ENCODE data around the gene KCNQ1OT1. TPM values are rescaled to one million over a fixed set of nuclear protein-coding genes. Genes with fewer than 3 reads are reported as not detected.
A peak's percentile ranks its signal among the peaks of the same experiment; 100 is the strongest.

KCNQ1OT1 gene
- total RNA-seq, 1 donor from 2014 or later = 3.4 TPM

DNA sequence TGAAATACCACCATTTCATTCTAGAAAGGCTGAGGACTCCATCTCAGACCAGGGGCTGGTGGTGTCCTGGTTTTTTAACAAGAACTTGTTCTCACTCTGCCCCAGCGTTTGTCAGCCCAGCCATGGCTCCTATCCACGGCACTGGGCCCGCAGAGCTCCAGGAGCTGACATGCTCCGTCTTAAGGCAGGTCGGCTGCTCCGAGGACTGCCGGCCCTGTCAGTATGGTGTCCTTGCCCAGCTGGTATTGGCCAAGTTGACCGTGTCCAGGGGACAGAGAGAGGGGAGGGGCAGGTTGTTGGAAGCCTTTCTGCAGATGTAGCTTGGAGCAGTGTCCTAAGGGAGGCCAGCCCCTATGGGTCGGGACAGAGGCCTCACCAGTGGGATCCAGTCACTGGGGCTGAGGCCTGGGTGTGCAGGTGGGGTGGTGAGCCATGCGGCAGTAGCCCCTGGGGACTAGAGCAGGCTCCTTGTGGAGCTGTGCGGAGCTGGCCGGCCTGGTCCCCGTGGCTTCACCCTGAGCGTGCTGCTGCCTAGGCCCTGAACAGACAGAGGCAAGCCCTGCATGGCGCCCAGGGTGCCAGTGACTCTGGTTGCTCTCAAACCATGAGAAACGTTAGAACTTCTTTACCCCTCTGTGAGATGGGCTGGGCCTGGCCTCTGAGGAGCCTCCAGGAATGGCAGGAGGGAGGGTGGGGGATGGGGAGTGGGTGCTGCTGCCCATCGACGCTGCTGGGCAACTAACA is 39.9 kb upstream of the KCNQ1OT1 start:
- TF ChIP-seq, protein P1, sequence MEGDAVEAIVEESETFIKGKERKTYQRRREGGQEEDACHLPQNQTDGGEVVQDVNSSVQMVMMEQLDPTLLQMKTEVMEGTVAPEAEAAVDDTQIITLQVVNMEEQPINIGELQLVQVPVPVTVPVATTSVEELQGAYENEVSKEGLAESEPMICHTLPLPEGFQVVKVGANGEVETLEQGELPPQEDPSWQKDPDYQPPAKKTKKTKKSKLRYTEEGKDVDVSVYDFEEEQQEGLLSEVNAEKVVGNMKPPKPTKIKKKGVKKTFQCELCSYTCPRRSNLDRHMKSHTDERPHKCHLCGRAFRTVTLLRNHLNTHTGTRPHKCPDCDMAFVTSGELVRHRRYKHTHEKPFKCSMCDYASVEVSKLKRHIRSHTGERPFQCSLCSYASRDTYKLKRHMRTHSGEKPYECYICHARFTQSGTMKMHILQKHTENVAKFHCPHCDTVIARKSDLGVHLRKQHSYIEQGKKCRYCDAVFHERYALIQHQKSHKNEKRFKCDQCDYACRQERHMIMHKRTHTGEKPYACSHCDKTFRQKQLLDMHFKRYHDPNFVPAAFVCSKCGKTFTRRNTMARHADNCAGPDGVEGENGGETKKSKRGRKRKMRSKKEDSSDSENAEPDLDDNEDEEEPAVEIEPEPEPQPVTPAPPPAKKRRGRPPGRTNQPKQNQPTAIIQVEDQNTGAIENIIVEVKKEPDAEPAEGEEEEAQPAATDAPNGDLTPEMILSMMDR (IDR thresholded peaks at IDR 0.05) = no peak
- no peak for TF ChIP-seq POLR2AphosphoS5 (IDR thresholded peaks at IDR 0.05; ENCODE audit: insufficient read depth in 1 of 2, low read depth in 1 of 2)
- TF ChIP-seq POLR2A (IDR thresholded peaks at IDR 0.05) = no peak
- intact Hi-C loops (cut with DNase I) = no loop called here
- DNase-seq (ENCODE audit: extremely low spot score in 2 of 2) = no peak
- H3K4me3 ChIP-seq = no peak overlapping the region
- no peaks in the 10 kb centered on the region for H3K36me3 ChIP-seq
- H3K27ac ChIP-seq = no peak overlapping the region
- no peaks in the 10 kb centered on the region for H3K9me3 ChIP-seq
- H3K4me1 ChIP-seq = peaks cover 34% of the 10 kb centered on the region
- H3K27me3 ChIP-seq = no peaks in the 10 kb centered on the region

DNA sequence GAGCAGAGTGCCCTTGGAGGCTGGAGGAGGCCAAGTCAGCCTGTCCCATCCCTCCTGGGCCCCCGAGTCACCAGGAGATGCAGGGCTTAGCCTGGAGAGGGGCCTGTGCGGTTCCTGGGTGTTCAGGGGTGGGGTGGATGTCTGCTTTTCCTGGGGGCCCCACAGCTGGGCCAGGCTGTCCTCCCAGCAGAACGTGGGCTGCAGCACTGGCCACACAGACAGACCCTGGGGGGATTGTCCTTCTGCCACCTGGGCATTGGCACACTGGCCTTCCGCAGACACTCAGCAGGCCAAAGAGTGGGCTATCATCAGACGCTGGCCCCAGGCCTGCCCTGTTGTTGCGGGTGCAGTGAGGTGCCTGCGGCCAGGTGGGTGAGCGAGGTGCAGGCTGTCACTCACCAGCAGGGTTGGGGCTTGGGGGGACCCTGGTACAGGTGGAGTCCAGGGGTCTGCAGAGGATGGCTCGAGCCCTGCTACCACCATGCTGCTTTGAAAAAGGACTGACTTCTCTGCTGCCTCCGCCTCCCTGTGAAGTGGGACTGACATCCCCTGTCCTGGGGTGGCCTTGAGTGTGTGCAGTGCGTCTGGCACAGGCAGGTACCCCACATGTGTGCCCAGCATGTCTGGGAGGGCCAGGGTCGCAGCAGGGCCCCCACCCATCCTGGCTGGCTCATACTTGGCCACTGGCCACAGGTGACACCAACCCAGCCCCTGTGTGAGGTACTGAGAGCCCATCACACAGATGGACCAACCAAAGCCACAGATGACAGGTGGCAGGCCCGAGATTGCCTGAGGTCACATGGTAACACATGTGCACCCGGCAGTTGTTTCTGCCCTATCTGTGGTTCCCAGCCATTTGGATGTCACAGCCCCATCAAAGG is 39.0 kb upstream of the KCNQ1OT1 start:
- Histone ChIP-seq H3K27ac (peak overlapping the region; percentile 11), H3K4me3 (no peak overlapping the region), H3K4me1 (peaks cover 34% of the 10 kb centered on the region), H3K36me3 (no peaks in the 10 kb centered on the region), H3K27me3 (no peaks in the 10 kb centered on the region), H3K9me3 (no peaks in the 10 kb centered on the region)
- TF ChIP-seq, protein P1 (IDR thresholded peaks at IDR 0.05) = no peak
- TF ChIP-seq POLR2AphosphoS5 (IDR thresholded peaks at IDR 0.05; ENCODE audit: insufficient read depth in 1 of 2, low read depth in 1 of 2) (no peak), POLR2A (IDR thresholded peaks at IDR 0.05) (no peak)
- no peak for DNase-seq (ENCODE audit: extremely low spot score in 2 of 2)
- intact Hi-C loops (cut with DNase I) = no loop called here

DNA sequence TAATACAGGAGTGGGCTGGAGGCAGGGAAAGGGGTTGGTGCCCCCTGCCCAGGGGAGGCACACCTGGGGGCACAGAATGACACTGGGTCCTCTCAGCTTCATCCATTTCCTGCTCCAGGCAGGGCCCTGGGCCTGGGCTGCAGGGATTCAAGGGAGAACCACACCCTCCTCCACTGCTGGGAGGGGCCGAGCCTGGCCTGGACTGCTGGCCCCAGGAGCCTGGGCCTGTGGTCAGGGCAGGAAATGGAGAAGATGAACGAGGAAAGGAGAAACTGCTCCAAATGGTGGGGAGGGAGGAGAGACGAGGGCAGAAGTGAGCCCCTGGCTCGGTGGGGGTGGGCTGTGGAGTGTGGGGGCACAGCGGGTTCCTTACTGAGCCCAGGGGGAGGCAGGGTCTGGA is 38.1 kb upstream of the KCNQ1OT1 start:
- Histone ChIP-seq H3K4me3 (no peak overlapping the region), H3K27ac (peak overlapping the region; percentile 11), H3K4me1 (peaks cover 34% of the 10 kb centered on the region), H3K27me3 (no peaks in the 10 kb centered on the region), H3K9me3 (no peaks in the 10 kb centered on the region), H3K36me3 (no peaks in the 10 kb centered on the region)
- intact Hi-C loops (cut with DNase I) = no loop called here
- no peak for DNase-seq (ENCODE audit: extremely low spot score in 2 of 2)
- TF ChIP-seq POLR2AphosphoS5 (IDR thresholded peaks at IDR 0.05; ENCODE audit: insufficient read depth in 1 of 2, low read depth in 1 of 2) = peak in 1 of 2 donors; percentile 18
- TF ChIP-seq POLR2A (IDR thresholded peaks at IDR 0.05) = no peak

DNA sequence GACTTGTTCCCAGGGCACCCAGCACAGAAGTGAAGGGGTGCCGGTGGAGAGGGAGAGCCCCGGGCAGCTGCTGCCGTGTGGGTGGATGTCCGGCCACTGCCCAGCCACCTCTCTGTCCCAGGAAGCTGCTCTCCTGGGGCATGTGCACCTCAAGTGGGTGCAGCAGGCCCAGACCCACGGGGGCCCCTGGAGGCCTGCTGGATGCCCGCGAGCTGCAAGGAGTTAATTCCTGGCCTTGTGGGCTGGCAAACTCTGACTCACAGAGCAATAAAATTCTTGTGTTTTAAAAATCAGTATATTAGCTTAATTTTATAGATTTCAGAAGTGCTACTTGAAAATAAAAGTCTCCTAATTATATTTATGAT is 37.4 kb upstream of the KCNQ1OT1 start:
- Histone ChIP-seq H3K27ac (no peak overlapping the region), H3K9me3 (no peaks in the 10 kb centered on the region), H3K36me3 (no peaks in the 10 kb centered on the region), H3K4me1 (peaks cover 30% of the 10 kb centered on the region), H3K27me3 (no peaks in the 10 kb centered on the region), H3K4me3 (no peak overlapping the region)
- intact Hi-C loops (cut with DNase I) = no loop called here
- TF ChIP-seq POLR2A (IDR thresholded peaks at IDR 0.05) = no peak
- no peak for TF ChIP-seq POLR2AphosphoS5 (IDR thresholded peaks at IDR 0.05; ENCODE audit: insufficient read depth in 1 of 2, low read depth in 1 of 2)
- TF ChIP-seq, protein P1 (IDR thresholded peaks at IDR 0.05) = no peak
- no peak for DNase-seq (ENCODE audit: extremely low spot score in 2 of 2)

DNA sequence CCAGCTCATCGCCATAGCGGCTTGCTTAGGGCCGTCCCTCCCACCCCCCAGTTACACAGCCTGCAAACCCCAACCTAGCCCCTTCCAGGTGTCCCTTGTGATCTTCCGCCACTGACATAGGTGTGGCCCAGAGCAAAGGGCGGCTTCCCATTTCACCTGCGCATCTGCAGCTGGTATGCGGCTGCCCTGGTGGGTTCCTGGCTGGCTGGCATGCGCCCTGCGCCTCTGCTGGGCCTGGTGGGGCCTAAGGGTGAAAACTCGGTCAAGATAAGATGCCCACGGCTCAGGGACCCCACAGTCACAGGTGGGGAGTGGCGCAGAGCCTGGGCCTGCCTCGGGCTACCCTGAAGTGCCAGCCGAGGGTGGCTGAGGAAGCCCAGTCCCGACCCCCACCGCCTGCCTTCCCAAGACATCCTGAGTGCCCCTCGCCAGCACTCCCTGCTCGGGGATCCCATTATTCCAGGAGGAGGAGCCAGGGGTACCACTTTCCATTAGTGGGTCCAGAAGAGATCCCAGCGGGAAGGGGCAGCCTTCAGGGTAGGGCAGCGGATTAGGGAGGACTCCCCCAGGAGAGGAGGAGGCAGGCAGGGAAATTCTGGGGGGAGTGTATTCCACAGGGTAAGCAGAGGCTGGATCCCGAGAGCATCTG is 36.9 kb upstream of the KCNQ1OT1 start:
- H3K27ac ChIP-seq = no peak overlapping the region
- no peaks in the 10 kb centered on the region for H3K9me3 ChIP-seq
- H3K4me1 ChIP-seq = peaks cover 25% of the 10 kb centered on the region
- TF ChIP-seq, protein P1 (IDR thresholded peaks at IDR 0.05) = no peak
- TF ChIP-seq POLR2AphosphoS5 (IDR thresholded peaks at IDR 0.05; ENCODE audit: insufficient read depth in 1 of 2, low read depth in 1 of 2) (no peak), POLR2A (IDR thresholded peaks at IDR 0.05) (no peak)
- no peak for DNase-seq (ENCODE audit: extremely low spot score in 2 of 2)
- no peak overlapping the region for H3K4me3 ChIP-seq
- H3K36me3 ChIP-seq = no peaks in the 10 kb centered on the region
- intact Hi-C loops (cut with DNase I) = no loop called here
- no peaks in the 10 kb centered on the region for H3K27me3 ChIP-seq
